ENCODE results near the gene AFG1L. TPM values are rescaled to one million over a fixed set of nuclear protein-coding genes. Genes with fewer than 3 reads are reported as not detected.

The AFG1L gene
- total RNA-seq, 2 donors from 2014 or later = 10.5 to 11.1 TPM

DNA sequence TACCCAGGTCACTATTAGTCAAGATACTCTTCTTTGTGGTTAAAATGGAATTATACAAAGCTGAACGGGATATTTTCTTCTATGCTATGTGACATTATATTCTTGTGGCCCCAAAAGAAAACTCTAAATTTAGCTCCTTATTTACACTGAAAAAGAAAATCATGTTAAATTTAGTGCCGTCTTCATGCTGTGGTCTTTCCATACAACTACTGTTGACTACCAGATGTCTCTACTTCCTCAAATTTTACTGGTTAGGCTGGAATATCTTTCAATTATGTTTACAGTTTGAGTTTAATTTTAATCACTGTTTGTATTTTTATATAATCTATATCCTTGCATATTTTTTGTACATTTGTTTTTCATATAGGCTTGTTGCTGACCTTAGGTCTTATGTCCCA lies 170.2 kb downstream of the AFG1L start:
- TF ChIP-seq, protein P1, sequence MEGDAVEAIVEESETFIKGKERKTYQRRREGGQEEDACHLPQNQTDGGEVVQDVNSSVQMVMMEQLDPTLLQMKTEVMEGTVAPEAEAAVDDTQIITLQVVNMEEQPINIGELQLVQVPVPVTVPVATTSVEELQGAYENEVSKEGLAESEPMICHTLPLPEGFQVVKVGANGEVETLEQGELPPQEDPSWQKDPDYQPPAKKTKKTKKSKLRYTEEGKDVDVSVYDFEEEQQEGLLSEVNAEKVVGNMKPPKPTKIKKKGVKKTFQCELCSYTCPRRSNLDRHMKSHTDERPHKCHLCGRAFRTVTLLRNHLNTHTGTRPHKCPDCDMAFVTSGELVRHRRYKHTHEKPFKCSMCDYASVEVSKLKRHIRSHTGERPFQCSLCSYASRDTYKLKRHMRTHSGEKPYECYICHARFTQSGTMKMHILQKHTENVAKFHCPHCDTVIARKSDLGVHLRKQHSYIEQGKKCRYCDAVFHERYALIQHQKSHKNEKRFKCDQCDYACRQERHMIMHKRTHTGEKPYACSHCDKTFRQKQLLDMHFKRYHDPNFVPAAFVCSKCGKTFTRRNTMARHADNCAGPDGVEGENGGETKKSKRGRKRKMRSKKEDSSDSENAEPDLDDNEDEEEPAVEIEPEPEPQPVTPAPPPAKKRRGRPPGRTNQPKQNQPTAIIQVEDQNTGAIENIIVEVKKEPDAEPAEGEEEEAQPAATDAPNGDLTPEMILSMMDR (conservative IDR thresholded peaks at IDR 0.05) = no peak

DNA sequence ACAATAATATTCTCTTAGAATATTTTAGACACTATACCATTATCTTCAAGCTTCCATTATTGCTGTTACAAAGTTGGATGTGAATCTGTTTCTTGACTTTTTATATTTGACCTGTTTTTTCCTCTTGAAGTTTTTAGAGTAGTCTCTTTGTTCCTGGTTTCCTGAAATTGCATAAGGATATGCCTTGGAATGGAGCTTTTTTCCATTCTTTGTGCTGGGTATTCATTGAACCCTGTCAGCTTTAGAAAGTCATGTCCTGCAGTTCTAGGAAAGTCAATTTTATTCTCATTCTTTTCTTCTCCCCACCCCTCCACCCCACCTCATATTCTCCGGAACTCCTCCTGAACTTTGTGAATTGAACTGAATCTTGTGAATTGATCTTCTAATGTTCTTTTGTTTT lies 173.5 kb downstream of the AFG1L start:
- TF ChIP-seq, protein P1 (conservative IDR thresholded peaks at IDR 0.05) = no peak
- no peaks in the 10 kb centered on the region for H3K36me3 Mint-ChIP-seq (ENCODE audit: low read depth)
- no peak for DNase-seq
- H3K27me3 ChIP-seq (ENCODE audit: control insufficient read depth, insufficient read depth, low read length, poor library complexity, severe bottlenecking) = no peaks in the 10 kb centered on the region
- no peaks in the 10 kb centered on the region for H3K36me3 ChIP-seq (ENCODE audit: control insufficient read depth, insufficient read depth, low read length)
- peaks cover 5% of the 10 kb centered on the region for H3K4me1 ChIP-seq (ENCODE audit: control insufficient read depth, insufficient read depth, low read length)
- 100% methylated on average over 1 of the region's 1 CpG; no CpG with 5 or more reads in 1 of the 2 experiments for WGBS, 2 experiments (ENCODE audit: insufficient coverage in 1 of 2, insufficient read length in 1 of 2)
- H3K27ac Mint-ChIP-seq = no peak overlapping the region
- H3K9me3 ChIP-seq (ENCODE audit: control insufficient read depth, low read length) = no peaks in the 10 kb centered on the region
- H3K4me3 Mint-ChIP-seq = no peak overlapping the region
- H3K27ac ChIP-seq (ENCODE audit: low read depth, low read length) = no peak overlapping the region
- H3K9me3 Mint-ChIP-seq = no peaks in the 10 kb centered on the region
- no peak overlapping the region for H3K4me3 ChIP-seq (ENCODE audit: low read length)
- H3K27me3 Mint-ChIP-seq (ENCODE audit: insufficient read depth) = no peaks in the 10 kb centered on the region
- peaks cover 16% of the 10 kb centered on the region for H3K4me1 Mint-ChIP-seq
- no peak overlapping the region for H3K9ac ChIP-seq (ENCODE audit: extremely low read depth, low read length, poor library complexity, severe bottlenecking)

More for the DNA sequence above, 170.2 kb downstream of the AFG1L start:
- Mint-ChIP-seq H3K36me3 (ENCODE audit: low read depth) (no peaks in the 10 kb centered on the region), H3K27me3 (ENCODE audit: insufficient read depth) (no peaks in the 10 kb centered on the region), H3K4me1 (peaks cover 16% of the 10 kb centered on the region), H3K4me3 (no peak overlapping the region), H3K27ac (no peak overlapping the region), H3K9me3 (no peaks in the 10 kb centered on the region)
- no peaks in the 10 kb centered on the region for H3K36me3 ChIP-seq (ENCODE audit: control insufficient read depth, insufficient read depth, low read length)
- WGBS, 2 experiments (ENCODE audit: insufficient coverage in 1 of 2, insufficient read length in 1 of 2) = 86% methylated on average over 2 of the region's 2 CpGs; no CpG with 5 or more reads in 1 of the 2 experiments
- H3K9ac ChIP-seq (ENCODE audit: extremely low read depth, low read length, poor library complexity, severe bottlenecking) = no peak overlapping the region
- no peaks in the 10 kb centered on the region for H3K27me3 ChIP-seq (ENCODE audit: control insufficient read depth, insufficient read depth, low read length, poor library complexity, severe bottlenecking)
- H3K4me1 ChIP-seq (ENCODE audit: control insufficient read depth, insufficient read depth, low read length) = peaks cover 5% of the 10 kb centered on the region
- no peaks in the 10 kb centered on the region for H3K9me3 ChIP-seq (ENCODE audit: control insufficient read depth, low read length)
- H3K4me3 ChIP-seq (ENCODE audit: low read length) = no peak overlapping the region
- no peak for DNase-seq
- no peak overlapping the region for H3K27ac ChIP-seq (ENCODE audit: low read depth, low read length)

DNA sequence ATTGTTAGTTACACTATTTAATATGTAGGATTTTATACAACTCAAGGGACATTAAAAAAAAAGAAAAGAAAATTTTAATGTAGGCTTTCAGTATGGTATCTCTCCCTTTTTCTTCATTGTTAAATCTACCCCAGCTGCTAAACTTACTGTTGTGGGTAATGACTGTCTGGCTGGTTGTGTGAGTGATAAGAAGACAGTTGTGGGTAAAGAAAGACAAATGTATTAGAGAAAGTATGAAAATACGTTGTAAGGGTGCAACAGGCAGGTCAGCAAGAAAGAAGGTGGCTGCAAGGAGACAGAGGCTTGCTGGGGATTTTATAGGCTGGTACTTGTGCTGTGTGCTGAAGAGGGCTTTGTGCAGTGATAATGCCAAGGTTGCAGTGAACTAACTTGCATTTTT lies 174.5 kb downstream of the AFG1L start:
- no peaks in the 10 kb centered on the region for H3K27me3 ChIP-seq (ENCODE audit: control insufficient read depth, insufficient read depth, low read length, poor library complexity, severe bottlenecking)
- H3K36me3 Mint-ChIP-seq (ENCODE audit: low read depth) = no peaks in the 10 kb centered on the region
- no peak overlapping the region for H3K9ac ChIP-seq (ENCODE audit: extremely low read depth, low read length, poor library complexity, severe bottlenecking)
- H3K27ac ChIP-seq (ENCODE audit: low read depth, low read length) = no peak overlapping the region
- peaks cover 8% of the 10 kb centered on the region for H3K4me1 Mint-ChIP-seq
- H3K9me3 Mint-ChIP-seq = no peaks in the 10 kb centered on the region
- no peaks in the 10 kb centered on the region for H3K27me3 Mint-ChIP-seq (ENCODE audit: insufficient read depth)
- TF ChIP-seq, protein P1 (conservative IDR thresholded peaks at IDR 0.05) = no peak
- no peak overlapping the region for H3K27ac Mint-ChIP-seq
- no peaks in the 10 kb centered on the region for H3K36me3 ChIP-seq (ENCODE audit: control insufficient read depth, insufficient read depth, low read length)
- H3K4me3 ChIP-seq (ENCODE audit: low read length) = no peak overlapping the region
- no peaks in the 10 kb centered on the region for H3K9me3 ChIP-seq (ENCODE audit: control insufficient read depth, low read length)
- no peak overlapping the region for H3K4me3 Mint-ChIP-seq
- H3K4me1 ChIP-seq (ENCODE audit: control insufficient read depth, insufficient read depth, low read length) = no peaks in the 10 kb centered on the region
- DNase-seq = no peak
- WGBS, 2 experiments (ENCODE audit: insufficient coverage in 1 of 2, insufficient read length in 1 of 2) = 83 to 88% methylated on average over 1 of the region's 1 CpG

All from endodermal cell (in vitro differentiated cells).